SU-DHL-6 (cell line): ENCODE measurements around the gene COL4A1.

ENCODE experiments used
- H2AFZ ChIP-seq: fragments of 200-600 bp; sonication (generic); 2 replicates; pipeline ENCODE4 v1.6.1; 2014; ENCODE audit warnings: low read depth, mild to moderate bottlenecking, moderate library complexity, mixed read lengths, antibody characterized with exemption, low read length; ENCODE audit not compliant: severe bottlenecking
- H3F3A ChIP-seq: fragments of 200-600 bp; shearing (Covaris generic); 2 replicates; pipeline ENCODE4 v1.6.0; 2016; ENCODE audit warnings: antibody characterized with exemption, mild to moderate bottlenecking; ENCODE audit not compliant: insufficient read depth
- H3K27ac ChIP-seq: fragments of 200-600 bp; sonication (generic); 2 replicates; pipeline ENCODE4 v1.5.1; 2016; ENCODE audit warnings: low read depth, mild to moderate bottlenecking, low read length, moderate library complexity, mixed read lengths
- H3K27me3 ChIP-seq: fragments of 200-600 bp; sonication (generic), shearing (Covaris generic); 2 replicates; pipeline ENCODE4 v1.6.0; 2014; ENCODE audit warnings: mild to moderate bottlenecking, low read length
- H3K36me3 ChIP-seq: fragments of 200-600 bp; sonication (generic); 2 replicates; pipeline ENCODE4 v1.6.1; 2014; ENCODE audit warnings: mild to moderate bottlenecking, low read length, mixed read lengths
- H3K4me2 ChIP-seq: fragments of 300-600, 200-600 bp; shearing (Covaris generic), sonication (generic); 2 replicates; pipeline ENCODE4 v1.6.0; 2014; ENCODE audit warnings: low read length, low read depth, mild to moderate bottlenecking; ENCODE audit not compliant: poor library complexity, severe bottlenecking
- H3K4me3 ChIP-seq: fragments of 200-600 bp; sonication (generic); 2 replicates; pipeline ENCODE4 v1.5.1; 2014; ENCODE audit warnings: antibody characterized with exemption, low read length, mild to moderate bottlenecking, mixed read lengths; ENCODE audit not compliant: insufficient read depth, poor library complexity, severe bottlenecking
- H3K79me2 ChIP-seq: fragments of 200-600 bp; sonication (generic); 2 replicates; pipeline ENCODE4 v1.6.1; 2014; ENCODE audit warnings: mild to moderate bottlenecking, low read length, moderate library complexity; ENCODE audit not compliant: insufficient read depth
- H3K9ac ChIP-seq: fragments of 200-600 bp; sonication (generic); 2 replicates; pipeline ENCODE4 v1.7.0; 2014; ENCODE audit warnings: mild to moderate bottlenecking, low read length
- H3K9me2 ChIP-seq: fragments of 200-600 bp; sonication (generic); replicated peaks from 2 replicates; pipeline ENCODE4 v1.6.1; 2014; ENCODE audit warnings: low read length; ENCODE audit not compliant: insufficient read depth
- H3K9me3 ChIP-seq: fragments of 200-600 bp; sonication (generic); 2 replicates; pipeline ENCODE4 v1.6.1; 2014; ENCODE audit warnings: low read length, mixed read lengths; ENCODE audit not compliant: insufficient read depth
- H4K20me1 ChIP-seq: fragments of 200-600 bp; sonication (generic); 2 replicates; pipeline ENCODE4 v1.6.1; 2014; ENCODE audit warnings: low read depth, mild to moderate bottlenecking, antibody characterized with exemption, low read length, moderate library complexity, mixed read lengths
- EZH2phosphoT487 ChIP-seq: fragments of 200-600 bp; sonication (generic), shearing (Covaris generic); conservative IDR thresholded peaks from 2 replicates; pipeline ENCODE4 v1.6.1; 2018; ENCODE audit warnings: mild to moderate bottlenecking, antibody characterized with exemption, low read length, moderate library complexity, mixed read lengths
- TF ChIP-seq, protein P1 (sequence below): fragments of 200-600 bp; sonication (generic); IDR thresholded peaks from one replicate; pipeline ENCODE4 v1.5.1; 2017; ENCODE audit warnings: antibody characterized with exemption, mild to moderate bottlenecking, low read length, moderate library complexity; ENCODE audit not compliant: insufficient read depth, poor library complexity, severe bottlenecking

The COL4A1 gene

DNA sequence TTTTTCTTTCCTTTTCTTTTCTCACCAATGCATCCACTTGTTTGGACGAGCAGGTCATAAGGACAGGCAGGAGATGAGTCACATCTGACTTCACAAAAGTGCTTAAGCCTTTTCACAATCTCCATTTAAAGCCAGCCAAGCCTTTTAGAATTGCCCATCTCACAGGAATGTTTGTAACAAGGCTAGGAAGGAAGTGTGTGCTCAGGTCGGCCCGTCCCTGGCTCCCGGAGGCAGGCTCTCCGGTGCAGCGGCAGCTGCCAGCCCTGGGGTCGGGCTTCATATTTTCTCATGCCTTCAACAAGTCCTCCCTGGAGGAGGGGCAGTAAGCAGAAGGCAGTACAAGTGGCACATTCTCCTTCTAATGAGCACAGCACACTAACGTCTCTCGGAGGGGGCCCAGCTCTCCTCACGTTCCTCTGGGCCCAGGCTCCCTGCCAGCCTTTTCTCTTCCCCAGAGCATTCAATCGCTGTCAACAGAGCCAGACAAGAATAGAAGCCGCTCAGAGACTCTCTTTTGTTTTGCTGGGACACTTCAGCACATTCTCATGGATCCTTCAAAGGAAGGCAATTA lies 180.5 kb downstream of the COL4A1 start:
- Histone ChIP-seq H3F3A (no peaks in the 10 kb centered on the region), H3K9ac (no peak overlapping the region), H2AFZ (no peak overlapping the region), H3K79me2 (no peaks in the 10 kb centered on the region), H3K27me3 (no peaks in the 10 kb centered on the region), H3K27ac (no peak overlapping the region), H4K20me1 (no peaks in the 10 kb centered on the region), H3K9me2 (no peaks in the 10 kb centered on the region), H3K4me2 (no peak overlapping the region), H3K36me3 (no peaks in the 10 kb centered on the region), H3K4me3 (no peak overlapping the region), H3K9me3 (no peaks in the 10 kb centered on the region)
- TF ChIP-seq, protein P1, sequence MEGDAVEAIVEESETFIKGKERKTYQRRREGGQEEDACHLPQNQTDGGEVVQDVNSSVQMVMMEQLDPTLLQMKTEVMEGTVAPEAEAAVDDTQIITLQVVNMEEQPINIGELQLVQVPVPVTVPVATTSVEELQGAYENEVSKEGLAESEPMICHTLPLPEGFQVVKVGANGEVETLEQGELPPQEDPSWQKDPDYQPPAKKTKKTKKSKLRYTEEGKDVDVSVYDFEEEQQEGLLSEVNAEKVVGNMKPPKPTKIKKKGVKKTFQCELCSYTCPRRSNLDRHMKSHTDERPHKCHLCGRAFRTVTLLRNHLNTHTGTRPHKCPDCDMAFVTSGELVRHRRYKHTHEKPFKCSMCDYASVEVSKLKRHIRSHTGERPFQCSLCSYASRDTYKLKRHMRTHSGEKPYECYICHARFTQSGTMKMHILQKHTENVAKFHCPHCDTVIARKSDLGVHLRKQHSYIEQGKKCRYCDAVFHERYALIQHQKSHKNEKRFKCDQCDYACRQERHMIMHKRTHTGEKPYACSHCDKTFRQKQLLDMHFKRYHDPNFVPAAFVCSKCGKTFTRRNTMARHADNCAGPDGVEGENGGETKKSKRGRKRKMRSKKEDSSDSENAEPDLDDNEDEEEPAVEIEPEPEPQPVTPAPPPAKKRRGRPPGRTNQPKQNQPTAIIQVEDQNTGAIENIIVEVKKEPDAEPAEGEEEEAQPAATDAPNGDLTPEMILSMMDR, result no peak
- no peak for TF ChIP-seq EZH2phosphoT487

DNA sequence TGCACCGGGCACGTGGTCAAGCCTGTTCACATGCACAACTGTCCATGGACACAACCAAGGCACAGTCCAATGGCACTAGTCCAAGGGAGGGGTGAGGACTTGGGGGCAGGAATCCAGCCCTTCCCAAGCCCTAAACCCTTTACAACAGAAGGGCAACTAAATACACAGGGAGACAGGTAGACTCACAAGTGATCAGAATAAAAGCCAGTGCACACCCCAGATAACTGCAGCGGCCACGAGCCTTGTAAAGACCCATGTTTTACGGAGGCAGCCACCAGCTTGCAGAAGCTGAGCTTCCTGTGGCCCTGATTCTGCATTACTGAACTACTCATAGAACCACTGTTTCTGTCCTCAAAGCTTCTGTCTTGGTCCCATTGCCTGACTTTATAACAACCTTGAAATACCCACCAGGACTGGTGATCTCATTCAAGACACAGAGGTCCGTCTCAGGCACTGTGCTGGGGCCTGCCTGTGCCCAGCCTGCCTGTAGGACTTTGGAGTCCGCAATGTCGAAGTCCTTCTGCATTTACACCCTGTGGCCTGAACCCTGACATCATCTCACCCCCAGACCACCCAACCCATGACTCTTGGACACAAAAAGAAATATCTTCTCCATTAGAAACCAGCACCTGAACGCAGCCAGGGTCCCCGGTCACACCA lies 181.2 kb downstream of the COL4A1 start:
- TF ChIP-seq EZH2phosphoT487, result no peak
- TF ChIP-seq, protein P1, result no peak
- Histone ChIP-seq H3K9ac (no peak overlapping the region), H3K4me2 (no peak overlapping the region), H2AFZ (no peak overlapping the region), H3K36me3 (no peaks in the 10 kb centered on the region), H3K9me2 (no peaks in the 10 kb centered on the region), H3K79me2 (no peaks in the 10 kb centered on the region), H3K4me3 (no peak overlapping the region), H4K20me1 (no peaks in the 10 kb centered on the region), H3K9me3 (no peaks in the 10 kb centered on the region), H3K27me3 (no peaks in the 10 kb centered on the region), H3K27ac (no peak overlapping the region), H3F3A (no peaks in the 10 kb centered on the region)

DNA sequence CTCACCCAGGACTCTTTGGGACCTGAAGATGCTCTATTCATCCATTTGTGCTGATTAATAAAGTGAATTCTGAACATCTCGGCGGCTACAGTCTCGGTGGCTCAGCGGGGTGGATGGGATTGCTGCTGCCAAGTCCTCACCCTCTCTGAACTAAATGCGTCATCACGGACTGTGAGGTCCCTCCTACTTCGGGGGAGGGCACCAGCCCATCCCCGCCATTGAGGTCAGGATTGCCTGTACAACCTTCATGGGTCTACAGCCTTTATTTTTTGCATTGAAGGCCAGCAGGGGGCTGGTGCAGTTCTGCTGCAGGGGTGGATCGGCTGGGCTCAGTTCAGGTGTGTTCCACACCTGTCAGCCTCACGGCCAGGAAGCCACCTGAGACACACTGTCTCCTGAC lies 181.8 kb downstream of the COL4A1 start:
- no peaks in the 10 kb centered on the region for H3K79me2 ChIP-seq
- no peak overlapping the region for H2AFZ ChIP-seq
- TF ChIP-seq, protein P1, result no peak
- TF ChIP-seq EZH2phosphoT487, result no peak
- no peaks in the 10 kb centered on the region for H3K27me3 ChIP-seq
- no peak overlapping the region for H3K27ac ChIP-seq
- H3K9me3 ChIP-seq, result no peaks in the 10 kb centered on the region
- no peak overlapping the region for H3K4me2 ChIP-seq
- no peaks in the 10 kb centered on the region for H4K20me1 ChIP-seq
- no peak overlapping the region for H3K4me3 ChIP-seq
- no peaks in the 10 kb centered on the region for H3F3A ChIP-seq
- no peaks in the 10 kb centered on the region for H3K9me2 ChIP-seq
- no peak overlapping the region for H3K9ac ChIP-seq
- H3K36me3 ChIP-seq, result no peaks in the 10 kb centered on the region
